Measurements from ENCODE around the gene FNIP1.
"Not testable (repeated sequence)": the region's sequence is repeated elsewhere in the genome, so short reads cannot be mapped to it uniquely, and the experiment has no call there.

FNIP1 gene

GRCh38 chr5:131786900-131787692, 9.7 kb downstream of the FNIP1 start:
- no peak for DNase-seq

GRCh38 chr5:131786036-131786435, 10.8 kb downstream of the FNIP1 start:
- DNase-seq, result no peak

- no peak for DNase-seq
These were observed 12.9 kb downstream of the FNIP1 start for GRCh38 chr5:131783874-131784273.

GRCh38 chr5:131783357-131783756, 13.5 kb downstream of the FNIP1 start:
- no peak for DNase-seq

- no peak for DNase-seq
These were observed 14.1 kb downstream of the FNIP1 start for GRCh38 chr5:131782717-131783116.

GRCh38 chr5:131778141-131778540, 18.7 kb downstream of the FNIP1 start:
- not testable (repeated sequence) for DNase-seq

- DNase-seq, result no peak
These were observed 20.4 kb downstream of the FNIP1 start for GRCh38 chr5:131776450-131776849.

- no peak for DNase-seq
These were observed 22.0 kb downstream of the FNIP1 start for GRCh38 chr5:131774652-131775367.

- no peak for DNase-seq
These were observed 23.0 kb downstream of the FNIP1 start for GRCh38 chr5:131773805-131774204.

- DNase-seq, result no peak
These were observed 25.1 kb downstream of the FNIP1 start for GRCh38 chr5:131771692-131772091.

GRCh38 chr5:131769961-131770360, 26.9 kb downstream of the FNIP1 start:
- DNase-seq, result no peak

GRCh38 chr5:131769336-131769735, 27.5 kb downstream of the FNIP1 start:
- no peak for DNase-seq

GRCh38 chr5:131767891-131768290, 28.9 kb downstream of the FNIP1 start:
- DNase-seq, result no peak

- no peak for DNase-seq
These were observed 30.1 kb downstream of the FNIP1 start for GRCh38 chr5:131766689-131767088.

GRCh38 chr5:131765261-131765660, 31.6 kb downstream of the FNIP1 start:
- DNase-seq, result no peak

- DNase-seq, result no peak
These were observed 32.8 kb downstream of the FNIP1 start for GRCh38 chr5:131763968-131764367.

GRCh38 chr5:131760793-131761192, 36.0 kb downstream of the FNIP1 start:
- no peak for DNase-seq

GRCh38 chr5:131759704-131760103, 37.1 kb downstream of the FNIP1 start:
- no peak for DNase-seq

- no peak for DNase-seq
These were observed 38.3 kb downstream of the FNIP1 start for GRCh38 chr5:131758520-131758900.

- DNase-seq, result no peak
These were observed 38.8 kb downstream of the FNIP1 start for GRCh38 chr5:131757830-131758519.

GRCh38 chr5:131756942-131757341, 39.9 kb downstream of the FNIP1 start:
- no peak for DNase-seq

- no peak for DNase-seq
These were observed 42.5 kb downstream of the FNIP1 start for GRCh38 chr5:131754363-131754762.

- no peak for DNase-seq
These were observed 45.3 kb downstream of the FNIP1 start for GRCh38 chr5:131751506-131751905.

Measured in SIG-M5 (cell line).